ENCODE data around the gene CROCC2. TPM values are rescaled to one million over a fixed set of nuclear protein-coding genes. Genes with fewer than 3 reads are reported as not detected.

Gene CROCC2
- total RNA-seq, 1 donor from 2014 or later = not detected

DNA sequence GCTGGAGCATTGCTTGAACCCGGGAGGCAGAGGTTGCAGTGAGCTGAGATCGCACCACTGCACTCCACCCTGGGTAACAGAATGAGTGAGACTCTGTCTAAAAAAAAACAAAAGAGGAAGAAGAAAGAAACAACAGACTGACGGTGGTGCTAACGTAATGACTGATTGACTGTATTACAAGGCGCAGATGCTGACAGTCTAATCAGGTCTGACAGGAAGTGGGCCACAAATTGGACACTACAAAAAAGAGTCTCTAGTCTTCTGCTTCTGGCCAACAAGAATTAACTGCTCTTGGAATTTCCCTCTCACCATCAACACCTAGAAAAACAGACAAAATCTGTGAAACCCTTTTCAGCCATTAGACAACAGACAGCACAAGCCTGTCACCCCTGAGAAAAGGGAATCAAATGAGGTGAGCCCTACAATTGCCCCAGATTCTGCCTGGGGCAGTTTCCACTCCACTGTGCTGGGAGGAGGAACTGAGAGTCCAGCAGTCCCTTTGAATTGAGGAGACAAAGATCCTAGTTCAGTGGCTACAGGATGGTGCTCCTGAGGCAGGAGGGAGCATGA lies 135.5 kb downstream of the CROCC2 start:
- DNase-seq (ENCODE audit: low read depth) = no peak
- H3K4me3 ChIP-seq (ENCODE audit: low read depth, low read length) = no peak overlapping the region

More for the DNA sequence above, 135.5 kb downstream of the CROCC2 start:
- TF ChIP-seq, protein P1, sequence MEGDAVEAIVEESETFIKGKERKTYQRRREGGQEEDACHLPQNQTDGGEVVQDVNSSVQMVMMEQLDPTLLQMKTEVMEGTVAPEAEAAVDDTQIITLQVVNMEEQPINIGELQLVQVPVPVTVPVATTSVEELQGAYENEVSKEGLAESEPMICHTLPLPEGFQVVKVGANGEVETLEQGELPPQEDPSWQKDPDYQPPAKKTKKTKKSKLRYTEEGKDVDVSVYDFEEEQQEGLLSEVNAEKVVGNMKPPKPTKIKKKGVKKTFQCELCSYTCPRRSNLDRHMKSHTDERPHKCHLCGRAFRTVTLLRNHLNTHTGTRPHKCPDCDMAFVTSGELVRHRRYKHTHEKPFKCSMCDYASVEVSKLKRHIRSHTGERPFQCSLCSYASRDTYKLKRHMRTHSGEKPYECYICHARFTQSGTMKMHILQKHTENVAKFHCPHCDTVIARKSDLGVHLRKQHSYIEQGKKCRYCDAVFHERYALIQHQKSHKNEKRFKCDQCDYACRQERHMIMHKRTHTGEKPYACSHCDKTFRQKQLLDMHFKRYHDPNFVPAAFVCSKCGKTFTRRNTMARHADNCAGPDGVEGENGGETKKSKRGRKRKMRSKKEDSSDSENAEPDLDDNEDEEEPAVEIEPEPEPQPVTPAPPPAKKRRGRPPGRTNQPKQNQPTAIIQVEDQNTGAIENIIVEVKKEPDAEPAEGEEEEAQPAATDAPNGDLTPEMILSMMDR (conservative IDR thresholded peaks at IDR 0.05; ENCODE audit: low read depth, low read length) = no peak

Other genes starting within 250 kb of the CROCC2 start
- not detected in 2 replicates for gene AQP12B, start 223.5 kb upstream of the CROCC2 start, total RNA-seq
- gene AQP12A, start 214.5 kb upstream of the CROCC2 start, total RNA-seq = not detected in 2 replicates
- gene KIF1A, start 86.1 kb upstream of the CROCC2 start, total RNA-seq = 35.4 and 69.2 TPM in 2 replicates
- not detected in 2 replicates for gene AGXT, start 37.5 kb upstream of the CROCC2 start, total RNA-seq
- gene MAB21L4, start 10.2 kb upstream of the CROCC2 start, total RNA-seq = 0.43 and 0.81 TPM in 2 replicates
- gene SNED1, start 92.3 kb downstream of the CROCC2 start, total RNA-seq = 0.22 and 0.29 TPM in 2 replicates
- gene MTERF4, start 196.0 kb downstream of the CROCC2 start, total RNA-seq = 9.7 and 33.8 TPM in 2 replicates
- gene PASK, start 243.1 kb downstream of the CROCC2 start, total RNA-seq = 10.0 and 15.5 TPM in 2 replicates
- 57.7 and 75.6 TPM in 2 replicates for gene PPP1R7, start 244.1 kb downstream of the CROCC2 start, total RNA-seq